H9 (cell line): ENCODE results near the gene FBN3. TPM values are rescaled to one million over a fixed set of nuclear protein-coding genes. Genes with fewer than 3 reads are reported as not detected.

ENCODE experiments used
- DNase-seq: peaks from one replicate; pipeline ENCODE4 v3.0.0-alpha.2; 2017
- H2AFZ ChIP-seq: one replicate; pipeline ENCODE4 v1.6.1; 2013; ENCODE audit warnings: mild to moderate bottlenecking, low read length, control low read depth, moderate library complexity
- H2AK5ac ChIP-seq: 2 replicates; pipeline ENCODE4 v1.6.1; 2013; ENCODE audit warnings: low read length, control low read depth, mixed read lengths; ENCODE audit not compliant: insufficient read length
- H2BK120ac ChIP-seq: one replicate; pipeline ENCODE4 v1.6.1; 2013; ENCODE audit warnings: low read depth, mild to moderate bottlenecking, low read length, control low read depth, inconsistent platforms; ENCODE audit not compliant: poor library complexity, severe bottlenecking
- H2BK12ac ChIP-seq: 2 replicates; pipeline ENCODE4 v1.6.1; 2013; ENCODE audit warnings: low read length, control low read depth, mixed read lengths, low read depth; ENCODE audit not compliant: insufficient read length
- H2BK15ac ChIP-seq: 2 replicates; pipeline ENCODE4 v1.6.1; 2013; ENCODE audit warnings: low read depth, low read length, control low read depth
- H2BK20ac ChIP-seq: one replicate; pipeline ENCODE4 v1.6.1; 2013; ENCODE audit warnings: low read depth, mild to moderate bottlenecking, low read length, control low read depth, inconsistent platforms; ENCODE audit not compliant: poor library complexity, severe bottlenecking
- H2BK5ac ChIP-seq: 2 replicates; pipeline ENCODE4 v1.6.1; 2013; ENCODE audit warnings: low read length, control low read depth, mixed read lengths; ENCODE audit not compliant: insufficient read length
- H3K14ac ChIP-seq: 2 replicates; pipeline ENCODE4 v1.6.1; 2013; ENCODE audit warnings: low read length, control low read depth; ENCODE audit not compliant: insufficient read depth
- H3K18ac ChIP-seq: 2 replicates; pipeline ENCODE4 v1.6.1; 2013; ENCODE audit warnings: low read depth, mild to moderate bottlenecking, mixed read lengths, low read length, control low read depth; ENCODE audit not compliant: insufficient read length
- H3K23ac ChIP-seq: 2 replicates; pipeline ENCODE4 v1.6.1; 2013; ENCODE audit warnings: low read length, control low read depth, mixed read lengths, low read depth; ENCODE audit not compliant: insufficient read length
- H3K23me2 ChIP-seq: 2 replicates; pipeline ENCODE4 v1.6.1; 2013; ENCODE audit warnings: low read depth, mild to moderate bottlenecking, mixed read lengths, low read length, control low read depth; ENCODE audit not compliant: insufficient read length, poor library complexity, severe bottlenecking
- H3K27ac ChIP-seq: 2 replicates; pipeline ENCODE4 v1.5.1; 2013; ENCODE audit warnings: low read length, control low read depth, mixed read lengths, low read depth; ENCODE audit not compliant: insufficient read length
- H3K27me3 ChIP-seq: 2 replicates; pipeline ENCODE4 v1.6.1; 2013; ENCODE audit warnings: low read length, control low read depth, inconsistent platforms; ENCODE audit not compliant: insufficient read depth
- H3K4ac ChIP-seq: 2 replicates; pipeline ENCODE4 v1.6.1; 2013; ENCODE audit warnings: low read depth, mild to moderate bottlenecking, control low read depth, inconsistent platforms, low read length, moderate library complexity
- H3K4me1 ChIP-seq: 2 replicates; pipeline ENCODE4 v1.6.1; 2013; ENCODE audit warnings: low read length, control low read depth, inconsistent platforms; ENCODE audit not compliant: insufficient read depth
- H3K4me2 ChIP-seq: 2 replicates; pipeline ENCODE4 v1.6.1; 2013; ENCODE audit warnings: low read length, control low read depth, mixed read lengths; ENCODE audit not compliant: insufficient read length, insufficient read depth
- H3K56ac ChIP-seq: 2 replicates; pipeline ENCODE4 v1.6.1; 2013; ENCODE audit warnings: low read depth, mild to moderate bottlenecking, mixed read lengths, low read length, control low read depth; ENCODE audit not compliant: insufficient read length
- H3K79me1 ChIP-seq: 2 replicates; pipeline ENCODE4 v1.6.1; 2013; ENCODE audit warnings: low read depth, mild to moderate bottlenecking, moderate library complexity, low read length, control low read depth, inconsistent platforms; ENCODE audit not compliant: insufficient read depth, poor library complexity, severe bottlenecking
- H3K79me2 ChIP-seq: 2 replicates; pipeline ENCODE4 v1.6.1; 2013; ENCODE audit warnings: low read length, control low read depth, inconsistent platforms; ENCODE audit not compliant: insufficient read depth
- H3K9ac ChIP-seq: 2 replicates; pipeline ENCODE4 v1.6.1; 2013; ENCODE audit warnings: low read length, control low read depth, mixed read lengths; ENCODE audit not compliant: insufficient read length; ENCODE audit errors: extremely low read depth
- H3K9me3 ChIP-seq: one replicate; pipeline ENCODE4 v1.6.1; 2013; ENCODE audit warnings: low read depth, low read length, inconsistent platforms; ENCODE audit not compliant: control insufficient read depth
- H3T11ph ChIP-seq: one replicate; pipeline ENCODE4 v1.6.1; 2013; ENCODE audit warnings: mild to moderate bottlenecking, low read length, control low read depth, inconsistent platforms
- H4K20me1 ChIP-seq: one replicate; pipeline ENCODE4 v1.6.1; 2013; ENCODE audit not compliant: control insufficient read depth, insufficient read length, insufficient read depth
- H4K5ac ChIP-seq: 2 replicates; pipeline ENCODE4 v1.6.1; 2013; ENCODE audit warnings: low read depth, mild to moderate bottlenecking, mixed read lengths, low read length, control low read depth; ENCODE audit not compliant: insufficient read length
- H4K8ac ChIP-seq: replicated peaks from 2 replicates; pipeline ENCODE4 v1.6.1; 2013; ENCODE audit warnings: low read length, control low read depth, mixed read lengths, low read depth; ENCODE audit not compliant: insufficient read length
- H4K91ac ChIP-seq: 2 replicates; pipeline ENCODE4 v1.6.1; 2013; ENCODE audit warnings: low read depth, mild to moderate bottlenecking, moderate library complexity, mixed read lengths, low read length, control low read depth; ENCODE audit not compliant: insufficient read length
- H3K27ac Mint-ChIP-seq, 3 experiments: 2 replicates in 2 of 3; 3 replicates in 1 of 3; pipeline ENCODE4 v1.8.0; 2020 to 2021; ENCODE audit warnings: mixed read lengths in 3 of 3, mild to moderate bottlenecking in 1 of 3, moderate library complexity in 1 of 3
- H3K27me3 Mint-ChIP-seq: 2 replicates; pipeline ENCODE4 v1.8.0; 2021; ENCODE audit warnings: low read depth, mild to moderate bottlenecking, moderate library complexity, mixed read lengths
- H3K36me3 Mint-ChIP-seq, 3 experiments: 2 replicates in 2 of 3; 3 replicates in 1 of 3; pipeline ENCODE4 v1.8.0; 2020 to 2021; ENCODE audit warnings: low read depth in 3 of 3, mixed read lengths in 3 of 3; ENCODE audit not compliant: insufficient read depth in 1 of 3
- H3K4me1 Mint-ChIP-seq, 2 experiments: 2 replicates each; pipeline ENCODE4 v1.8.0; 2020; ENCODE audit warnings: mixed read lengths in 2 of 2
- H3K4me3 Mint-ChIP-seq, 2 experiments: 2 replicates in 1 of 2; 3 replicates in 1 of 2; pipeline ENCODE4 v1.8.0; 2020 to 2021; ENCODE audit warnings: mild to moderate bottlenecking in 2 of 2, mixed read lengths in 2 of 2, moderate library complexity in 1 of 2
- H3K9me3 Mint-ChIP-seq, 2 experiments: 2 replicates in 1 of 2; 3 replicates in 1 of 2; pipeline ENCODE4 v1.8.0; 2020; ENCODE audit warnings: mild to moderate bottlenecking in 2 of 2, mixed read lengths in 2 of 2, moderate library complexity in 1 of 2
- WGBS: extraction: QIAGEN DNeasy Blood & Tissue Kit; methylation state at CpG from one replicate; pipeline ENCODE4 v1.1.7; 2013; ENCODE audit warnings: missing lambda C conversion rate, low lambda C conversion rate, mixed read lengths; ENCODE audit not compliant: insufficient read length; ENCODE audit errors: extremely low coverage; 5-methylcytosine and 5-hydroxymethylcytosine counted together
- total RNA-seq: library from RNA; stranded (reverse); gene quantifications from 2 replicates; pipeline ENCODE4 v1.2.1, GENCODE V29; 2021
- TF ChIP-seq, protein P1 (sequence below): fragments of 200-600 bp; sonication (generic); conservative IDR thresholded peaks from 3 replicates; pipeline ENCODE4 v1.8.0; 2021; ENCODE audit warnings: antibody characterized with exemption, mild to moderate bottlenecking

FBN3 gene
- total RNA-seq, 1 experiment from 2014 or later, result 31.0 TPM

DNA sequence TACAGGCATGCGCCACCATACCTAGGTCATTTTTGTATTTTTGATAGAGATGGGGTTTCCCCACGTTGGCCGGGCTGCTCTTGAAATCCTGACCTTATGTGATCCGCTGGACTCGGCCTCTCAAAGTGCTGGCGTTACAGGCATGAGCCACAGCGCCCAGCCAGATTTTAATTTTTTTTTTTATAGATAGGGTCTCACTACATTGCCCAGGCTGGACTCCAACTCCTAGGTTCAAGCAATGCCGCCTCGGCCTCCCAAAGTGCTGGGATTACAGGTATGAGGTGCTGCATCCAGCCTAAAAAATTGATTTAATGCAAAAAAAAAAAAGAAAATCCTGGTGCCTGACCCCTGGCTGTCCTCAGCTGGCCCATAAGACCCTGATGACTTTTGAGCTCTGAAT lies 34.9 kb upstream of the FBN3 start:
- no peak overlapping the region for H2AFZ ChIP-seq
- no peak overlapping the region for H2BK20ac ChIP-seq
- TF ChIP-seq, protein P1, sequence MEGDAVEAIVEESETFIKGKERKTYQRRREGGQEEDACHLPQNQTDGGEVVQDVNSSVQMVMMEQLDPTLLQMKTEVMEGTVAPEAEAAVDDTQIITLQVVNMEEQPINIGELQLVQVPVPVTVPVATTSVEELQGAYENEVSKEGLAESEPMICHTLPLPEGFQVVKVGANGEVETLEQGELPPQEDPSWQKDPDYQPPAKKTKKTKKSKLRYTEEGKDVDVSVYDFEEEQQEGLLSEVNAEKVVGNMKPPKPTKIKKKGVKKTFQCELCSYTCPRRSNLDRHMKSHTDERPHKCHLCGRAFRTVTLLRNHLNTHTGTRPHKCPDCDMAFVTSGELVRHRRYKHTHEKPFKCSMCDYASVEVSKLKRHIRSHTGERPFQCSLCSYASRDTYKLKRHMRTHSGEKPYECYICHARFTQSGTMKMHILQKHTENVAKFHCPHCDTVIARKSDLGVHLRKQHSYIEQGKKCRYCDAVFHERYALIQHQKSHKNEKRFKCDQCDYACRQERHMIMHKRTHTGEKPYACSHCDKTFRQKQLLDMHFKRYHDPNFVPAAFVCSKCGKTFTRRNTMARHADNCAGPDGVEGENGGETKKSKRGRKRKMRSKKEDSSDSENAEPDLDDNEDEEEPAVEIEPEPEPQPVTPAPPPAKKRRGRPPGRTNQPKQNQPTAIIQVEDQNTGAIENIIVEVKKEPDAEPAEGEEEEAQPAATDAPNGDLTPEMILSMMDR, result no peak
- H2BK120ac ChIP-seq, result no peak overlapping the region
- WGBS, result no CpG with 5 or more reads among the region's 9 CpGs
- no peaks in the 10 kb centered on the region for H3K23me2 ChIP-seq
- no peak overlapping the region for H4K8ac ChIP-seq
- H3K79me1 ChIP-seq, result no peaks in the 10 kb centered on the region
- no peak overlapping the region for H4K91ac ChIP-seq
- H3K9ac ChIP-seq, result no peak overlapping the region
- H4K5ac ChIP-seq, result no peak overlapping the region
- no peaks in the 10 kb centered on the region for H3K4me1 ChIP-seq
- no peaks in the 10 kb centered on the region for H3K27me3 ChIP-seq
- no peak overlapping the region for H3T11ph ChIP-seq
- H3K27ac ChIP-seq, result no peak overlapping the region
- no peaks in the 10 kb centered on the region for H4K20me1 ChIP-seq
- H2BK5ac ChIP-seq, result no peak overlapping the region
- Mint-ChIP-seq H3K4me3 (no peak overlapping the region), H3K27ac (no peak overlapping the region), H3K27me3 (peaks cover 2% of the 10 kb centered on the region; the same call in 1 of the 2 replicates), H3K36me3 (no peaks in the 10 kb centered on the region), H3K4me1 (no peaks in the 10 kb centered on the region; a peak in 1 of 4 replicates), H3K9me3 (no peaks in the 10 kb centered on the region)
- no peaks in the 10 kb centered on the region for H3K9me3 ChIP-seq
- no peak overlapping the region for H3K14ac ChIP-seq
- H3K4me2 ChIP-seq, result no peak overlapping the region
- no peaks in the 10 kb centered on the region for H3K79me2 ChIP-seq
- no peak overlapping the region for H2BK15ac ChIP-seq
- H3K56ac ChIP-seq, result no peak overlapping the region
- H3K23ac ChIP-seq, result no peak overlapping the region
- no peak overlapping the region for H3K4ac ChIP-seq
- H2AK5ac ChIP-seq, result no peak overlapping the region
- H3K18ac ChIP-seq, result no peak overlapping the region
- DNase-seq, result no peak
- no peak overlapping the region for H2BK12ac ChIP-seq
